Lower lobe of right lung (tissue), 2 donors: ENCODE measurements around the gene WBP2. TPM values are rescaled to one million over a fixed set of nuclear protein-coding genes. Genes with fewer than 3 reads are reported as not detected.
A peak's percentile ranks its signal among the peaks of the same experiment; 100 is the strongest.

Source experiments
- ATAC-seq, 2 donors: fragments of 200-7000 bp; cut with Tn5 transposase; one replicate each; pipeline ENCODE4 v1.9.1; 2020 to 2022; ENCODE audit warnings: mild to moderate bottlenecking in 2 of 2, moderate library complexity in 2 of 2
- DNase-seq: peaks from one replicate; pipeline ENCODE4 v3.0.0-alpha.2; 2020
- H3K27ac ChIP-seq: fragments of 200-600 bp; one replicate; pipeline ENCODE4 v1.8.0; 2022
- H3K27me3 ChIP-seq: fragments of 200-600 bp; one replicate; pipeline ENCODE4 v1.8.0; 2022; ENCODE audit warnings: low read depth
- H3K36me3 ChIP-seq: fragments of 200-600 bp; one replicate; pipeline ENCODE4 v1.8.0; 2022; ENCODE audit warnings: mild to moderate bottlenecking
- H3K4me1 ChIP-seq: fragments of 200-600 bp; one replicate; pipeline ENCODE4 v1.8.0; 2022
- H3K4me3 ChIP-seq: fragments of 200-600 bp; one replicate; pipeline ENCODE4 v1.8.0; 2022; ENCODE audit warnings: mild to moderate bottlenecking
- H3K9me3 ChIP-seq: fragments of 200-600 bp; one replicate; pipeline ENCODE4 v1.8.0; 2022
- intact Hi-C: fragments of 100-400 bp; cut with DNase I; formaldehyde crosslinking; loops from one replicate; pipeline ENCODE4 v1.11.0; 2022
- total RNA-seq: library from RNA; stranded (reverse); fragmentation: NEBNext Ultra II Directional; extraction: Animal tissue kit (Norgen Biotek cat#: 25700); gene quantifications from one replicate; pipeline ENCODE4 v1.2.1, GENCODE V29; 2021
- TF ChIP-seq, protein P1 (sequence below): fragments of 200-600 bp; IDR thresholded peaks from one replicate; pipeline ENCODE4 v1.8.0; 2022; ENCODE audit warnings: antibody characterized with exemption, mild to moderate bottlenecking
- donor health status: DM: no; HTN: yes; CAD: no; lungs with severe emphysema.

Gene WBP2
- total RNA-seq, 1 donor from 2014 or later: 145 TPM

DNA sequence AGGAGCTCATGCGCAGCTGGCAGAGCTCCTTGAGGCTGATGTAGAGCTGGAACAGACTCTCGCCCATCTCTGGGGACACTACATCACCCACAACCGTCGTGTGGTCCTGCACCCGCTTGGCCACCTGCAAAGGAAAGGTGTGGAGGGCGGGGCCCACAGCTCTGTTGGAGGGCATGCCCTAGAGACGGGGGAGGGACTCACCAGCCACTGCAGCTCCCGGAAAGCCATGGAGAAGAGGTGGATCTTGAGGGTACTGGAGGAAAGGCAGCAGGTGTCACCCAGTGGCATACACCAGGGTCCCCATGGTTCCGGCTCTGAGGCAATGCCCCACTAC is 19.5 kb downstream of the WBP2 start:
- TF ChIP-seq, protein P1, sequence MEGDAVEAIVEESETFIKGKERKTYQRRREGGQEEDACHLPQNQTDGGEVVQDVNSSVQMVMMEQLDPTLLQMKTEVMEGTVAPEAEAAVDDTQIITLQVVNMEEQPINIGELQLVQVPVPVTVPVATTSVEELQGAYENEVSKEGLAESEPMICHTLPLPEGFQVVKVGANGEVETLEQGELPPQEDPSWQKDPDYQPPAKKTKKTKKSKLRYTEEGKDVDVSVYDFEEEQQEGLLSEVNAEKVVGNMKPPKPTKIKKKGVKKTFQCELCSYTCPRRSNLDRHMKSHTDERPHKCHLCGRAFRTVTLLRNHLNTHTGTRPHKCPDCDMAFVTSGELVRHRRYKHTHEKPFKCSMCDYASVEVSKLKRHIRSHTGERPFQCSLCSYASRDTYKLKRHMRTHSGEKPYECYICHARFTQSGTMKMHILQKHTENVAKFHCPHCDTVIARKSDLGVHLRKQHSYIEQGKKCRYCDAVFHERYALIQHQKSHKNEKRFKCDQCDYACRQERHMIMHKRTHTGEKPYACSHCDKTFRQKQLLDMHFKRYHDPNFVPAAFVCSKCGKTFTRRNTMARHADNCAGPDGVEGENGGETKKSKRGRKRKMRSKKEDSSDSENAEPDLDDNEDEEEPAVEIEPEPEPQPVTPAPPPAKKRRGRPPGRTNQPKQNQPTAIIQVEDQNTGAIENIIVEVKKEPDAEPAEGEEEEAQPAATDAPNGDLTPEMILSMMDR: no peak
- H3K27me3 ChIP-seq: no peaks in the 10 kb centered on the region
- no peaks in the 10 kb centered on the region for H3K9me3 ChIP-seq
- H3K27ac ChIP-seq: no peak overlapping the region
- H3K4me1 ChIP-seq: no peaks in the 10 kb centered on the region
- no peak overlapping the region for H3K4me3 ChIP-seq
- no peak for DNase-seq
- ATAC-seq: no peak
- intact Hi-C loops: no loop called here
- H3K36me3 ChIP-seq: peaks cover 64% of the 10 kb centered on the region

DNA sequence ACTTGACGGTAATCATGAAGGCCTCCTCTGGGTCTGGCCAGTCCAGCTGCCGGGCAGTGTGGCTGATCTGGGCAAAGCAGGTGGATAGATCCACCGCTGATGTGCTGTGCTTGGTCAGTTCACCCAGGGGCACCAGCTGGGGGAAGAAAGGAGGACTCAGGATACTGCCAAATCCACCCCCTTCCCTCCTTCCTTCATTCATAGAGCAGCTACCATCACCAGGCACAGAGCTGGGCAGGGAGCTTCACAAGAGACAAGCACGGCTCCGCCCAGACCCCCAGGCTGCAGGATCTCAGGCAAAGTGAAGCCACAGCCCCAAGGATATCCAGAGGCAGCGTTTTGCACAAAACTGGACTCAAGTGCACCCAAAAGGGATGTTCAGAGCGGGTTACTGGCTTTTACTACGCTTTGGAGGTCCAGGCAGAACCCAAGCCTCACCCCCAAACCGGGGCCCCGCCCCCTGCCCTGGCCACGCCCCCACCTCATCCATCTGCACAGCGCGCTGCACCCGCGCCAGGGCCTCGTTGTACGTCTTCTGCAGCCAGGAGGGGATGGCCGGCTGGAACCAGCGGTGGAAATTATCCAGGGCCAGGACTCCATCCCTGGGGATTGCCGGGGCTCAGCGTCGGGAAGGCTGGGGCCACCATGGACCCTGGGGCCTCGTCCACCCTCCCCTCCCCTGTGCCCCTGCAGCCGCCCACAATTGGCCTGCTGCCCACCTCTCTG is 20.0 kb downstream of the WBP2 start:
- ATAC-seq (no peak), DNase-seq (no peak)
- Histone ChIP-seq H3K27me3 (no peaks in the 10 kb centered on the region), H3K36me3 (peaks cover 64% of the 10 kb centered on the region), H3K4me3 (no peak overlapping the region), H3K9me3 (no peaks in the 10 kb centered on the region), H3K4me1 (no peaks in the 10 kb centered on the region), H3K27ac (no peak overlapping the region)
- intact Hi-C loops: no loop called here
- TF ChIP-seq, protein P1: no peak

DNA sequence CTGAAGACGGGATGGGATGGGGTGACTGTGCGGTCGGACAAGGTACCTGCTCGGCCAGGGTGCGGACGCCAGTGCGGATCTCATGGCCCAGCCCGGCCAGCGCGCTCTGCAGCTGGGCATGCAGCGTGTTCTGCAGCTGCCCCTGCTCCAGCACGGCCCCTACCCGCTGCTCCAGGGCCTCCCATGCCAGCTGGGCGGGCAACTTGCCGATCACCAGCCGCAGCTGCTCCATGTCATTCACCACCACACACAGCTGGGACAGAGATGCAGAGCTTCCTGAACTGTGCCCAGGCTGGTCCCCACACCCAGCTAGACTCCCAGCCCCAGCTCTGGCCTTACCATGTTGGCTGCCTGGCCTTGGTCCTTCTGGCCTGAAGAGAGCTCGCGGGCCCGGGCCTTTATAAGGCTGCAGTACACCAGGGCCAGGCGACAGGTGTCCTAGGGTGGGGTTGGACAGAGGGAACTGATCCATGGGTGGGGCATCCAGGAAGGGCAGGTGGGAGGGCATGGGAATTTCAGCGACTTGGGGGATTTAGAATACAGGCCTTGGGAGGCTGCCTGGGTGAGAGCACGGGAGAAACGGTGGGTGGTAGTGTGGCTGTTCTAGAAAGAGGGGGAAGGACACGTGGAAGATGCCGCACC is 20.7 kb downstream of the WBP2 start:
- TF ChIP-seq, protein P1: no peak
- no peaks in the 10 kb centered on the region for H3K9me3 ChIP-seq
- ATAC-seq: no peak
- H3K27ac ChIP-seq: no peak overlapping the region
- intact Hi-C loops: no loop called here
- H3K36me3 ChIP-seq: peaks cover 64% of the 10 kb centered on the region
- no peaks in the 10 kb centered on the region for H3K4me1 ChIP-seq
- no peak overlapping the region for H3K4me3 ChIP-seq
- DNase-seq: no peak
- H3K27me3 ChIP-seq: no peaks in the 10 kb centered on the region

DNA sequence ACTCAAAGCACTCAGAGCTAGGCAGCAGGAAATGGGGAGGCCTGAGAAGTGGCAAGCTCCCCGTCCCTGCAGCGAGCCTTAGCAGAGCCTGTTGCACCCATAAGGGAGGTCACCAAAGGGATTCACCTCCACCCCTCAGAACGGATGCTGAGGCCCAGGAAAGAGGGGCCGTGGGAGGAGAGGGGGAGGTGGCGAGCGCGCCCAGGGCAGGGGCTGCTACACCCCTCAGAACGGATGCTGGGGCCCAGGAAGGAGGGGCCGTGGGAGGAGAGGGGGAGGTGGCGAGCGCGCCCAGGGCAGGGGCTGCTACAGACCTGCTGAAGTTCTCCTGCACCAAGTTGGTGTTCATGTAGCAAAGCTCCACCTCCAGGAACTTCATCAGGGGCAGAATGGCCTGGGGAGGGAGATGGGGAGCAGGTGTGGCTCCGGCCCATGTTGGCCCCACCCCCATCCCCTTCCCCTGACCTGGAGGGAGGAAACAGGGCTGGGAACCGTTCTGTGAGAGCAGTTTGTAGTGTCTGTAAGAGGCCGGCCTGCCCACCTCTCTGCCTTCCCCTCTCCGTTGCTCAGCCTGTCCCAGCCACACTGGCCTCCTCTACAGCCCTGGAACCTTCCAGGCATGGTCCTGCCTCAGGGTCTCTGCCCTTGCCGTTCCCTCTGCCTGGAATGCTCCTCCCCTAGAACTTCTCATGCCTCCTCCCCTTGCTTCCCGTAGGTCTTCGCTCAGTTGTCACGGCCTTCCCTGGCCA is 22.3 kb downstream of the WBP2 start:
- no peak for DNase-seq
- H3K27ac ChIP-seq: peak overlapping the region; percentile 74
- peaks cover 73% of the 10 kb centered on the region for H3K36me3 ChIP-seq

DNA sequence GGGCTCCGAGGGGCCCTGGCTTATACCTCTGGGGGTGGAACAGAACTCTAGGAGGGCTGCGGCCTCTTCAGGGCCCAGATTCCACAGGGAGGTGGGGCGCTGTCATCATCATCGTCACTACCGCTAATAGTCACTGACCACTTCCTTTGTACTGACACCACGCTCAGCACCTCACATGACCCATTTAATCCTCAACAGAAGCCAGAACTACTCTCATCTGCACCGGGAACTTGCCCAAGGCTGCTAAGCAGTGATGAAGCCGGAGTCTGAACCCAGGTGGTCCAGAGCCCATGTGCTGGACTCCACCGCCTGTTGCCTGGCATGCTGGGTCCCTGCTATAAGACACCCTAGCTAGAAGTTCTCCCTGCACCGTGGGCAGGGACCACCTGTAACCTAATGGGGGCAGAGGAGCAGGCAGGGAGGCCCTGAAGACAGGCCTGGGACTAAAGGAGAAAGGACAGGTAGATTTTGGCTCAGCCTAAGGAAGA is 22.9 kb downstream of the WBP2 start:
- no peak overlapping the region for H3K4me3 ChIP-seq
- ATAC-seq: peak; percentile 34 to 61
- peaks cover 75% of the 10 kb centered on the region for H3K36me3 ChIP-seq
- TF ChIP-seq, protein P1: no peak
- peak; percentile 69 for DNase-seq
- no peaks in the 10 kb centered on the region for H3K27me3 ChIP-seq
- intact Hi-C loops: no loop called here
- peaks cover 13% of the 10 kb centered on the region for H3K4me1 ChIP-seq
- peak overlapping the region; percentile 74 for H3K27ac ChIP-seq
- no peaks in the 10 kb centered on the region for H3K9me3 ChIP-seq

More for the DNA sequence above, 22.3 kb downstream of the WBP2 start:
- intact Hi-C loops: no loop called here
- peak; percentile 2 to 7 for ATAC-seq
- TF ChIP-seq, protein P1: no peak
- H3K4me1 ChIP-seq: peaks cover 7% of the 10 kb centered on the region
- no peaks in the 10 kb centered on the region for H3K9me3 ChIP-seq
- no peaks in the 10 kb centered on the region for H3K27me3 ChIP-seq
- no peak overlapping the region for H3K4me3 ChIP-seq
